Psoas muscle (tissue), 8 donors: ENCODE results near the gene FBXO2. TPM values are rescaled to one million over a fixed set of nuclear protein-coding genes. Genes with fewer than 3 reads are reported as not detected.

ENCODE experiments used
- ATAC-seq, 4 donors: fragments of 200-7000 bp; cut with Tn5 transposase; one replicate each; pipeline ENCODE4 v1.9.1; 2020; ENCODE audit warnings: moderate library complexity in 3 of 4, mild to moderate bottlenecking in 2 of 4
- DNase-seq, 2 donors: peaks; one replicate each; pipeline ENCODE4 v3.0.0-alpha.2; 2020
- H3K27ac ChIP-seq: fragments of 200-600 bp; one replicate; pipeline ENCODE4 v1.8.0; 2022
- H3K27me3 ChIP-seq, 3 donors: fragments of 200-600 bp in 1 of 3; one replicate each; pipeline versions ENCODE4 v1.6.1 to v1.8.0; 2013 to 2022; ENCODE audit warnings: low read length in 2 of 3, mild to moderate bottlenecking in 2 of 3, moderate library complexity in 1 of 3; ENCODE audit not compliant: insufficient read depth in 3 of 3
- H3K36me3 ChIP-seq, 2 donors: fragments of 200-600 bp in 1 of 2; one replicate each; pipeline versions ENCODE4 v1.6.1 to v1.8.0; 2013 to 2022; ENCODE audit warnings: low read depth in 1 of 2, mild to moderate bottlenecking in 1 of 2, moderate library complexity in 1 of 2; ENCODE audit not compliant: insufficient read depth in 1 of 2
- H3K4me1 ChIP-seq: fragments of 200-600 bp; one replicate; pipeline ENCODE4 v1.8.0; 2022
- H3K4me3 ChIP-seq: fragments of 200-600 bp; one replicate; pipeline ENCODE4 v1.8.0; 2022; ENCODE audit warnings: mild to moderate bottlenecking
- H3K9me3 ChIP-seq: fragments of 200-600 bp; one replicate; pipeline ENCODE4 v1.8.0; 2022
- WGBS, 3 donors: extraction: QIAGEN DNeasy Blood & Tissue Kit; methylation state at CpG; one replicate each; pipeline versions ENCODE4 v1.1.6 to v1.1.7; 2013; 5-methylcytosine and 5-hydroxymethylcytosine counted together
- intact Hi-C, 2 donors: fragments of 100-400 bp; cut with DNase I; formaldehyde crosslinking; loops; one replicate each; pipeline versions ENCODE4 v1.11.0 to v1.14.2; 2022
- polyA plus RNA-seq, 3 donors: library from polyadenylated mRNA; stranded (reverse); fragments of 200-250 nt; gene quantifications; one replicate each; pipeline ENCODE4 v1.2.3, GENCODE V29; 2013
- total RNA-seq, 4 donors: library from RNA; stranded (reverse); fragmentation: NEBNext Ultra II Directional in 2 of 4; extraction: Animal tissue kit (Norgen Biotek cat#: 25700) in 2 of 4; gene quantifications; one replicate each; pipeline versions ENCODE4 v1.2.1 to v1.2.4, GENCODE V29; 2021 to 2023
- TF ChIP-seq, protein P1 (sequence below): fragments of 200-600 bp; IDR thresholded peaks from one replicate; pipeline ENCODE4 v1.8.0; 2022; ENCODE audit warnings: antibody characterized with exemption
- donor health status: healthy with polysubstance abuse.
- donor health status: DM: no; HTN: no; CAD: no; lungs with moderate emphysema.
- donor health status: Bipolar disorder and iron deficiency.
- donor health status: healthy.
- donor health status: DM: yes; HTN: yes; CAD: no.
- donor health status: DM: no; HTN: no; CAD: no.
- donor health status: DM: no; HTN: no; CAD: no.
- donor health status: DM: yes; HTN: yes; CAD: no.

FBXO2 gene
- total and polyA plus RNA-seq, 7 donors = 0.35 to 20.9 (median 1.2) TPM

DNA sequence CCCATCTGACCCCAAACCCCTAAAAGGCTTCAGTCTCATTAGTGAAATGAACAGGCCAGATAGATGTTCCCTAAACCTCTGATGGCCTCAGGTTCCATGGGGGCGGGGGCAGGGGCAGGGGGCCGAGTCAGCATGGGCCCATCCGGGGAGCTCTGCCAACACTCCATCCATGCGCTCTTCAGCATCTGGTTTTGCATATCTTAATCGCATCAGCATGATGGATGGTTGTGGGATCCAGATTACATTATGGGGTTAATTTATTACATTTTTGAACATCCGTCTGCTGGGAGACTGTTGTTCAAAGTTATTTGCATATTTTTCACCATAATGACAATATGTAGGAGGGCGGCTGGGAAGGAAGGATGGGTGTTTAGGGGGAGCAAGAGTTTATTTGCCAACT lies 29.8 kb upstream of the FBXO2 start:
- no peak for DNase-seq
- TF ChIP-seq, protein P1, sequence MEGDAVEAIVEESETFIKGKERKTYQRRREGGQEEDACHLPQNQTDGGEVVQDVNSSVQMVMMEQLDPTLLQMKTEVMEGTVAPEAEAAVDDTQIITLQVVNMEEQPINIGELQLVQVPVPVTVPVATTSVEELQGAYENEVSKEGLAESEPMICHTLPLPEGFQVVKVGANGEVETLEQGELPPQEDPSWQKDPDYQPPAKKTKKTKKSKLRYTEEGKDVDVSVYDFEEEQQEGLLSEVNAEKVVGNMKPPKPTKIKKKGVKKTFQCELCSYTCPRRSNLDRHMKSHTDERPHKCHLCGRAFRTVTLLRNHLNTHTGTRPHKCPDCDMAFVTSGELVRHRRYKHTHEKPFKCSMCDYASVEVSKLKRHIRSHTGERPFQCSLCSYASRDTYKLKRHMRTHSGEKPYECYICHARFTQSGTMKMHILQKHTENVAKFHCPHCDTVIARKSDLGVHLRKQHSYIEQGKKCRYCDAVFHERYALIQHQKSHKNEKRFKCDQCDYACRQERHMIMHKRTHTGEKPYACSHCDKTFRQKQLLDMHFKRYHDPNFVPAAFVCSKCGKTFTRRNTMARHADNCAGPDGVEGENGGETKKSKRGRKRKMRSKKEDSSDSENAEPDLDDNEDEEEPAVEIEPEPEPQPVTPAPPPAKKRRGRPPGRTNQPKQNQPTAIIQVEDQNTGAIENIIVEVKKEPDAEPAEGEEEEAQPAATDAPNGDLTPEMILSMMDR = no peak
- no peaks in the 10 kb centered on the region for H3K27me3 ChIP-seq
- H3K27ac ChIP-seq = no peak overlapping the region
- peaks cover 7% of the 10 kb centered on the region for H3K4me1 ChIP-seq
- H3K9me3 ChIP-seq = no peaks in the 10 kb centered on the region
- no peak for ATAC-seq
- intact Hi-C loops = no loop called here
- no peak overlapping the region for H3K4me3 ChIP-seq
- 60 to 75% (median 61%) methylated on average over 7 of the region's 7 CpGs for WGBS, 3 donors
- H3K36me3 ChIP-seq = no peaks in the 10 kb centered on the region

DNA sequence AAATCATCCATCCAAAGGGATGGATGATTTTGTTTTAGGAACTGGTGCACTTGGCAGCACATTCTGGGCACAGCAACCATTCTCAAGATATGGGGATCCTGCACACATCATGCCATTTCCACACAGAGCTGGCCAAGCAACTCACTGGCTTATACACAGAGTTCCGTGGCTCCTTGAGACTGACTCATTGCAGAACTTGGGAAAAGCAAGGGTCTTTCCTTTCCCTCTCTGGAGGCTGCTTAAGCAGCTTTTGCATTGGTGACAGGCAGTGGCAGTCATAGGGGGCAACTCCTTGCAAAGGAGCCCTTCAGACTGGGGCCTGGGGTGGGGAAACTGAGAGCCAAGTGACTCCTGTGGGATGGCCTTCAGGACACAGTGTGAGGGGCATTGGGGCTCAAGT lies 28.6 kb upstream of the FBXO2 start:
- no peak overlapping the region for H3K27ac ChIP-seq
- TF ChIP-seq, protein P1 = no peak
- no peaks in the 10 kb centered on the region for H3K36me3 ChIP-seq
- H3K9me3 ChIP-seq = no peaks in the 10 kb centered on the region
- DNase-seq (no peak), ATAC-seq (no peak)
- H3K4me3 ChIP-seq = no peak overlapping the region
- intact Hi-C loops = no loop called here
- 35 to 50% (median 42%) methylated on average over 1 of the region's 1 CpG for WGBS, 3 donors
- no peaks in the 10 kb centered on the region for H3K27me3 ChIP-seq
- peaks cover 7% of the 10 kb centered on the region for H3K4me1 ChIP-seq

DNA sequence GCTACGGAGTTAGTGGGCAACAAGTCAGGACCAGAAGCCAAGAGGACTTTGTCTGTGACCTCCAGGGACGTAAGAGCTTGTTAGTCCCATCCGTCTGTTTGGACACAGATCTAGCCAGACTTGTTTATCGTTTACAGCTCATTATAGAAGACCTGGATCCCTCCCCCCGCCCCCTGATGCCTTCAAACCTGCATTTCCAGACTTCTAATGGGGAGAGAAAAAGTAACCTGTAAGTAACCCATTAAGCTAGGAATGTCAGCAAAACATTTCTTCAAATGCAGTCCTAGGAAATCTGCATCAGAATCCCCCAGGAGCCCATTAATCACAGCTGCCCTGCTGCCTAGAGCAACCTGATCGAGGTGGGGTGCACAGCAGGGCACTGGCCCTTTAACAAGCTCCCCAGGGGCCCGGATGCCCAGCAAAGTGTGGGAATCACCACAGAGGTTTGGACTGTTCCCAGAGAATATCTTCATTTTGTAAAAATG lies 28.1 kb upstream of the FBXO2 start:
- DNase-seq = no peak
- Histone ChIP-seq H3K9me3 (no peaks in the 10 kb centered on the region), H3K4me1 (peaks cover 7% of the 10 kb centered on the region), H3K27ac (no peak overlapping the region), H3K4me3 (no peak overlapping the region), H3K27me3 (no peaks in the 10 kb centered on the region), H3K36me3 (no peaks in the 10 kb centered on the region)
- ATAC-seq = no peak
- WGBS, 3 donors = 33 to 48% (median 37%) methylated on average over 7 of the region's 7 CpGs
- TF ChIP-seq, protein P1 = no peak
- intact Hi-C loops = no loop called here

DNA sequence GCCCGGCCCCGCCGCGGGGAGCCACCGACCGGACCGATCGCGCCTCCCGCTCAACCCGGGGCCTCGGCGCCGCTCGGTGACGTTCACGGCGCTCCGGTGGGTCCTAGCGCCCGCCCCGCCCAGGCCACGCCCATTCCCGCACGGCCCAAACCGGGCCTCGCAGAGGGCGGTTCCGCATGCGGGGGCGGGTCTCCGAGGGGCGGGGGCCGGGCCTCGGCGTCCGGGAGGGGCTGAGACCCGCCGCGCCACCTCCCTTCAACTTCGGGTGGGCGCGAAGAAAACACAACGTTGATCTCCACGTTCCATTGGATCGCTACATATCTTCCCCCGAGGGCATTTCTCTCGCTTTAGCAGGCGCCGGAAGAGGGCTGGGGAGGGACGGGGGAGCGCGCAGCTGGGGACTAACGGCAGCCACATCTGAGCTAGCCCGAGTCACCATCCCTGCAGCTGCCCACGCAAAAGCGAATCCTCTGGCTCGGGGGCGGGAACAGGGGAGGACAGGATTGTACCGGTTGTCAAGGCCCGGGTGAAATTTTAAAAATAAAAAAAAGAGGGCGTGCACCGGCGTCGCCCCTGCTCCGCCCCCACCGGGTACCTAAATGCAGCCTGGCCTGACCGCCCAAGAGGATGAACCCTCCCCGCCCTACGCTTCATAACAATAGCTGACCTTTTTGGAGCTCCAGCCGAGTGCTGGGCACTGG lies 27.0 kb upstream of the FBXO2 start, which contains the start of gene MAD2L2:
Gene MAD2L2 (minus strand): TSS at position 78 of the 701 bp plus-strand sequence. CDS start 547 bp downstream, outside the sequence.
- intact Hi-C loops = no loop called here
- TF ChIP-seq, protein P1 = no peak

More for the DNA sequence above, 27.0 kb upstream of the FBXO2 start, which contains the start of gene MAD2L2:
- peaks cover 0 to 10% of the 10 kb centered on the region in 2 donors for H3K36me3 ChIP-seq
- peak within 1 kb of the TSS; percentile 85 for H3K27ac ChIP-seq
- H3K4me3 ChIP-seq = peak within 1 kb of the TSS; percentile 85
- peak; percentile 90 to 94 for DNase-seq
- peaks cover 7% of the 10 kb centered on the region for H3K4me1 ChIP-seq
- 0 to 1% (median 1%) methylated on average over 49 to 71 of the region's 71 CpGs for WGBS, 3 donors
- ATAC-seq = peak; percentile 95 to 99 (median 98)
- no peaks in the 10 kb centered on the region for H3K27me3 ChIP-seq
- no peaks in the 10 kb centered on the region for H3K9me3 ChIP-seq
